GM18858 (cell line): ENCODE data around the gene SPDYE4.

ENCODE experiments used
- ATAC-seq: cut with Tn5 transposase; IDR thresholded peaks from one replicate; pipeline ENCODE4 v1.9.1; 2021; ENCODE audit not compliant: unreplicated experiment

The SPDYE4 gene

GRCh38 chr17:8713315-8713714 lies 45.0 kb downstream of the SPDYE4 start:
- ATAC-seq, result no peak

- ATAC-seq, result no peak
Measured at GRCh38 chr17:8712698-8713097, 45.6 kb downstream of the SPDYE4 start.

GRCh38 chr17:8711291-8711690 lies 47.1 kb downstream of the SPDYE4 start:
- ATAC-seq, result no peak

GRCh38 chr17:8710813-8711212 lies 47.5 kb downstream of the SPDYE4 start:
- ATAC-seq, result no peak

- no peak for ATAC-seq
Measured at GRCh38 chr17:8709006-8709405, 49.3 kb downstream of the SPDYE4 start.

GRCh38 chr17:8708025-8708461 lies 50.3 kb downstream of the SPDYE4 start:
- no peak for ATAC-seq

GRCh38 chr17:8707332-8708024 lies 50.9 kb downstream of the SPDYE4 start:
- ATAC-seq, result no peak

- no peak for ATAC-seq
Measured at GRCh38 chr17:8706431-8706830, 51.9 kb downstream of the SPDYE4 start.

- ATAC-seq, result no peak
Measured at GRCh38 chr17:8705427-8705826, 52.9 kb downstream of the SPDYE4 start.

GRCh38 chr17:8703001-8703400 lies 55.3 kb downstream of the SPDYE4 start:
- no peak for ATAC-seq

GRCh38 chr17:8701754-8702153 lies 56.6 kb downstream of the SPDYE4 start:
- ATAC-seq, result no peak

GRCh38 chr17:8701221-8701620 lies 57.1 kb downstream of the SPDYE4 start:
- ATAC-seq, result no peak
